HG03025 (cell line): ENCODE results near the gene SCGB1A1.

ENCODE experiments used
- ATAC-seq: cut with Tn5 transposase; IDR thresholded peaks from one replicate; pipeline ENCODE4 v1.9.1; 2021; ENCODE audit warnings: mild to moderate bottlenecking, moderate library complexity; ENCODE audit not compliant: unreplicated experiment, low FRiP score

Gene SCGB1A1

GRCh38 chr11:62419314-62419929 lies 589 bp downstream of the SCGB1A1 start:
- no peak for ATAC-seq

- no peak for ATAC-seq
Observed at GRCh38 chr11:62419943-62420342, 1.1 kb downstream of the SCGB1A1 start.

DNA sequence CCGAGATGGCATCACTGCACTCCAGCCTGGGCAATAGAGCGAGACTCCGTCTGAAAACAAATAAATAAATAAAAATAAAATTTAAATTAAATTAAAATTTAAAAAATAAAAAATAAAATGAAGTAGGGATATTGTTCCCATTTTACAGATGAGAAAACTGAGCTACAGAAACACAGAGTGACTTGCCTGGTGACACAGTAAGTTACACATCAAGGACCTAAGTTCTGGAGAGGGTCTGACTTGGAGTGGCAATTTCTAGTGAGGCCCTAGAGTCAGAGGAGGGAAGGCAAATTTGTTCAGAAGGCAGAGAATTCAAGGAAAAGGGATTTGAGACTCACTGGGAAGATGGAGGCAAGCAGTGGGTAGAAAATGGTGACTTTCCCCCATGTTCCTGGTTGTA lies 2.0 kb downstream of the SCGB1A1 start:
- ATAC-seq, result no peak

- ATAC-seq, result no peak
Observed at GRCh38 chr11:62421996-62422395, 3.2 kb downstream of the SCGB1A1 start.

- no peak for ATAC-seq
Observed at GRCh38 chr11:62423012-62423411, 4.2 kb downstream of the SCGB1A1 start.

GRCh38 chr11:62427630-62428233 lies 8.9 kb downstream of the SCGB1A1 start:
- ATAC-seq, result no peak

DNA sequence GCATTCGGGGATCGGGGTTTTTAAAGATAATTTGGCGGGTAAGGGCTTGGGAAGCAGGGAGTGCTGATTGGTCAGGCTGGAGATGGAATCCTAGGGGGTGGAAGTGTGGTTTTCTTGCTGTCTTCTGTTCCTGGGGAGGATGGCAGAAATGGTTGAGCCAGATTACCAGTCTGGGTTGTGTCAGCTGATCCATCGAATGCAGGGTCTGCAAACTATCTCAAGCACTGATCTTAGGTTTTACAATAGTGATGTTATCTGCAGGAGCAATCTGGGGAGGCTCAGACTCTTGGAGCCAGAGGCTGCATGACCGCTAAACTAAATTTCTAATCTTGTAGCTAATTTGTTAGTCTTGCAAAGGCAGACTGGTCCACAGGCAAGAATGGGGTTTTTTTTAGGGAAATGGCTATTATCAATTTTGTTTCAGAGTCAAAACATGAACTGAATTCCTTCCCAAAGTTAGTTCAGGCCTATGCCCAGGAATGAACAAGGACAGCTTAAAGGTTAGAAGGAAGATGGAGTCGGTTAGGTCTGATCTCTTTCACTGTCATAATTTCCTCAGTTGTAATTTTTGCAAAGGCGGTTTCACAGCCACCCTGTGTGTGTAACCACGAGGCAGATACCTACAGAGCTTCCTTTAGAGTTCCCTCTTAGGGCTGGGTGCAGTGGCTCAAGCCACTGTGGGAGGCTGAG lies 10.2 kb downstream of the SCGB1A1 start:
- ATAC-seq, result no peak

DNA sequence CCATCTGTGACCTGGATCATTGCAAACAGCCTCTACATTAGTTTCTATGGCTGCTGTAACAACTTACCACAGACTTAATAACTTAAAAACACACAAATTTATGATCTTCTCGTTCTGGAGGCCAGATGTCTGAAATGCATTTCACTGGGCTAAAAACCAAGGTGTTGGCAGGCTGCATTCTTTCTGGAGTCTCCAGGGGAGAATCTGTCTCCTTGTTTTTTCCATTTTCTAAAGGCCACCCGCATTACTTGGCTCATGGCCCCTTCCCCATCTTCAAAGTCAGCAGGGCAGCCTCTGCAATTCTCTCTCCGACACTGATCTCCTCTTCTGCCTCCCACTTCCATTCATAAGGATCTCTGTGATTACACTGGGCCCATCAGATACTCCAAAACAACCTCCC lies 11.6 kb downstream of the SCGB1A1 start:
- no peak for ATAC-seq

DNA sequence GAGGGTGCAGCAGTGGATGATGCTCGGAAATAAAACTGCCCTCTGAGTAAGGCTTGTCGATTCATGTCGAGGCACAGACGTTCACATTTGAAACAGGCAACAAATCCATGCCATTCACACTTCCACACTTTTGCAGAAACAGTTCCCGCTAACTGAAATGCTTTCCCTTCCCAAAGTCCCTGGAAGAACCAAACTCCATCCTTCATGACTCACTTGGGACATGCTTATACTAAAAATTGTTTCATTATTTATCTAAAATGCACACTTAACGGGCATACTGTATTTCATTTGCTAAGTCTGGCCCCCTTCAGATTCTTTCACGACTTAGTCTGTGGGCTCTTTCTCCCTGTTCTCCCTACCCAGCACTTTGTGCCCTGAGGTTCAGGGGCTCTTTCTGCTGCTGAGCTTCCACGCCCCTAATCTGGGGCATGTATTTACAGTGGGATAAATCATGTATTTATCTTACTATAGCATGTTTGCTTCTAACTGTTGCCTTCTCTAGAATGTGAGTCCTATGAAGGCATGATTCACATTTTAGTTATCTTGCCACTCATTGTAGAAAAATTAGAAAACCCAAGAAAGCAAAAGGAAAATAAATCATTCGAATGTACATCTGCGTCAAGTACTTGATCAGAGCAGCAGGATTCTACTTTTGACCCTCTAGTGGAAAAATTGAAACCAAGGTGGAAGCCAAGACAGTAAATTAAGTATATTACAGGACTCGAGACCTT lies 12.5 kb downstream of the SCGB1A1 start:
- no peak for ATAC-seq

GRCh38 chr11:62432695-62433094 lies 13.9 kb downstream of the SCGB1A1 start:
- ATAC-seq, result no peak

DNA sequence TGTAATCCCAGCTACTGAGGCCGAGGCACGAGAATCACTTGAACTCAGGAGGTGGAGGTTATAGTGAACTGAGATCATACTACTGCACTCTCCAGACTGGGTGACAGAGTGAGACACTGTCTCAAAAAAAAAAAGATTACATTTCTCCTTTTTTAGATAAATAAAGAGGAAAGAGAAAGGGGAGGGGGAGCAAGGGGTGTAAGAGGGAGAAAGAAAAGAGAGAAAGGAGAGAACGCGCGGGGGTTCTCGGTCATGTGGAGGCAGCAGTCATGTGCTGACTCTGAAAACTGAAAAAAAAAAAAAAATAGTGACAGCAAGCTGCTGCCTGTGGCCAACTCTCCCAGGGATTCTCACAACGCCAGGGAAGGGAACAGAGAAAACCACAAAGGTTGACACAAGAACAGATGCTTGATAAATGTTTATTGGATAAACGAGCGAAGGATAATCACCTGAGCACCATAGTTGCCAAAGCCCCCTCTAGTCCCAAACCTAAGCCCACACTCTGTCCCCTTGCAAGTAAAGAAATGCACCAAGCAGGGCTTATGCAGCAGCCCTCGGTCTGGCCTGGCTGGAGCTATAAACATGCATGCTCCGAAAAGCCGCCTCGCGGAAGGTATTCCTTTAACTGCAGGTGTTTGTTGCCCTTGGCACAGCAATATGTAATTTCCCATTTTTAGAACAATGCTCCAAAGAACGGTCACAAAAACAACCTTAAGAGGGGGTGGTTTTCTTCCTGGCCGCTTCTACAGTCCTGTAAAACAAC lies 14.5 kb downstream of the SCGB1A1 start:
- no peak for ATAC-seq

DNA sequence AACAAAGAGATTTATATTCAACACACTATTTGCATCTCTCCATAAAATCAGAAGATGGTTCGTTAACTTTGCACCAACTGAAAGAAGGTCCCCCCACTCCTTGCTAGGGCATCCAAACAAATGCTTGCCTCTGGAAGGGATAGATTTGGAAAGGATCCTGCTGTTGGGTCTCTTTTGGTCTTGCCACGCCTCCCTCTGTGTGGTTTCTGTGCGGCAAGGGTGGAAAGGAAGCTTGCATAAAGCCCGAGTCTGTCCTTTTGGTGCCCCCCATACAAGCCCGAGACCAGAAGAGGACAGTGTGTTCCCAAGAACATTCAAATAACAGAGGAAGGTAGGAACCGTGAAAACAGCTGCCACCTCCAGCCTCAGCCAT lies 15.1 kb downstream of the SCGB1A1 start:
- no peak for ATAC-seq

DNA sequence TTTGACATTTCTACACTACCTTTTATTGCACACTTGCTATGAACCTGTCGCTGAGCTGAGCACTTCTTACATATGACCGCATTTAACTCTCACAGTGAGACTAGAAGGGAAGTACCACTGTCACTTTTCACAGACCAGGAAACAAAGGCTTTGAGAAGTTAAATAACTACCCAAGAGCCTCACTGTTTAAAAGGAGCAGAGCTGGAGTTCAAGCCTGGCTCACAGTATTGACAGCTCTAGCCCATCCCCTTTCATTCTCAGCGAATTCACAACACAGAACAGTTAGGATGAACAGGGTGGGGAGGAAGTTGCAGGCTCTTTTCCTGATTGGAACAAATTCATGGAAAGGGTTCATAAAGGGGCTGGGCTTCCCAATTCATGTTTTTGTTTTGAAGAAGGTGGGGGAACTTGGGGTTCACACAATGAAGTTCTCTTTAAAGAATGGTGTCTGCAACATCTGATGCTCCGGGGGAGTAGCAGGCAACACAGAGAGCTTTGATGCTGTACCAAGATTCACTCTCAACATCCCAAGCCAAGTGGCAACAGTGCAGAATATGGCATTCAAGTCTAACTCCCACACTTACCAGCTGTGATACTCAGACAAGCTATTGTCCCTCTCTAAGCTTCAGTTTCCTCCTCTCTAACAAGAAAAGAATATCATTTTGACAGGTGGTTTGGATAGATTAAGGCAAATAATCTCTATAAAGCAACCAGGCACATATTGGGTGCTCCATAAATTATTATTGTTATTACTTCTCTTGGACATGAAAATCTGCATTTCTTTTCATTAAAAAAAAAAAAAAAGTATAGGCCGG lies 17.2 kb downstream of the SCGB1A1 start:
- ATAC-seq, result no peak

GRCh38 chr11:62437616-62438015 lies 18.8 kb downstream of the SCGB1A1 start:
- no peak for ATAC-seq

DNA sequence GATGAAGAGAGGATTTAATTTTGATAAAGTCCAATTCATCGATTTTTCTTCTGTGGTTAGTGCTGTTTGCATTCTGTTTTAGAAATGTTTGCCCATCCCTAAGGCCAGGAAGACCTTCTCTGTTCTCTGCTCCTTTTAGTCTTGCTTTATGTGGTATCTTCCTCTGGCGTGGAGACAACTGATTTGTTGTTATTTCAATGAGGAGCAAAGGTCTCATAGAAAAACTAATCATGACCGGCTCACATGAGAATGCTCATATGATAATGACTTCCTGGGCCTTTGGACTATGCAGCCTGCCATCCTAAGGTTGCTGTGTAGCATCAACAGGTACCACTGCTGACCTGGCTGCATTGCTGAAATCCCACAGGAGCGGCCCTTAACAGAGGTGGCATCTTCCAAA lies 19.8 kb downstream of the SCGB1A1 start:
- ATAC-seq, result no peak

GRCh38 chr11:62439785-62440602 lies 21.2 kb downstream of the SCGB1A1 start:
- ATAC-seq, result no peak

GRCh38 chr11:62443390-62444235 lies 24.8 kb downstream of the SCGB1A1 start:
- no peak for ATAC-seq

DNA sequence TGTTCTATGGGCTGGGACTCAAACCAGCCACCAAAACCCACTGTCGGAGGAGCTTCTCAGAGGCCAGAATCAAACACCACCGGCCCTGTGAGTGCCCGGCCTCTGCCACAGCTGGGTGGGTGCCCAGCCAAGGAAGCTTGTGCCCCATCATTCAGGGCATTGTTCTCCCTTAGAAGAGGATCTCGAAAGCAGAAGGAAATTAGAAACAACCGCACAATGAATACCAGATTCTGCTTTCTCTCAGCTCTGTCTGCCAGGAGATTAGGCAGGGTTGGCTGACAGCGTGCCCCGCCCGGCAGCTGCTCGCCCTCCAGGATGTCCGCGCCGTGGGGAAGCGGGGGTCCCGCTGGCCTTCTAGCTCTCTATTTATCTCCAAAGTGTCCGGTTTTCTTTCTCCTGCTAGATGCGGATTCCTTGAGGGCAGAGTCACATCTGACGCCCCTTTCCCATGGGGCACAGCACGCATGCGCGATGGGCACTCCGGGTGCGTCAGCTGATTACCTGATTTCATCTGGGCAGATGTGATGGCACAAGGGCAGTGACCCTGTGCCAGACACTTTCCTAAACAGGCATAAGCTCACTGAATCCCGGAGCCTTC lies 25.5 kb downstream of the SCGB1A1 start:
- no peak for ATAC-seq
